Ishikawa (cell line): ENCODE results near the gene SUPT5H.

Experiments used
- CEBPB ChIP-seq: IDR thresholded peaks from 2 replicates; pipeline ENCODE4 v1.6.1; 2012
- CREB1 ChIP-seq: IDR thresholded peaks from 2 replicates; pipeline ENCODE4 v1.6.1; 2012; ENCODE audit warnings: low read depth
- EGR1 ChIP-seq: IDR thresholded peaks from 2 replicates; pipeline ENCODE4 v1.6.1; 2012
- EP300 ChIP-seq: IDR thresholded peaks from 2 replicates; pipeline ENCODE4 v1.6.1; 2012; ENCODE audit warnings: borderline replicate concordance
- FOXM1 ChIP-seq: IDR thresholded peaks from 2 replicates; pipeline ENCODE4 v1.6.1; 2012; ENCODE audit warnings: low read depth, borderline replicate concordance
- MAX ChIP-seq: IDR thresholded peaks from 2 replicates; pipeline ENCODE4 v1.6.1; 2012
- NFIC ChIP-seq: IDR thresholded peaks from 2 replicates; pipeline ENCODE4 v1.6.1; 2012
- RAD21 ChIP-seq: IDR thresholded peaks from 2 replicates; pipeline ENCODE4 v1.6.1; 2012; ENCODE audit warnings: low read depth
- TAF1 ChIP-seq: IDR thresholded peaks from 2 replicates; pipeline ENCODE4 v1.6.1; 2012; ENCODE audit warnings: low read depth, mild to moderate bottlenecking
- TCF12 ChIP-seq: IDR thresholded peaks from 2 replicates; pipeline ENCODE4 v1.6.1; 2012; ENCODE audit warnings: low read depth
- TEAD4 ChIP-seq: IDR thresholded peaks from 2 replicates; pipeline ENCODE4 v1.6.1; 2012
- YY1 ChIP-seq: IDR thresholded peaks from 2 replicates; pipeline ENCODE4 v1.6.1; 2012; ENCODE audit warnings: low read depth
- ZBTB7A ChIP-seq: IDR thresholded peaks from 2 replicates; pipeline ENCODE4 v1.6.1; 2012; ENCODE audit warnings: low read depth
- TF ChIP-seq, protein P1 (sequence below): IDR thresholded peaks from 2 replicates; pipeline ENCODE4 v1.6.1; 2012
- TF ChIP-seq, protein P2 (sequence below): IDR thresholded peaks from 2 replicates; pipeline ENCODE4 v1.6.1; 2012; ENCODE audit warnings: low read depth, mild to moderate bottlenecking

The SUPT5H gene

DNA sequence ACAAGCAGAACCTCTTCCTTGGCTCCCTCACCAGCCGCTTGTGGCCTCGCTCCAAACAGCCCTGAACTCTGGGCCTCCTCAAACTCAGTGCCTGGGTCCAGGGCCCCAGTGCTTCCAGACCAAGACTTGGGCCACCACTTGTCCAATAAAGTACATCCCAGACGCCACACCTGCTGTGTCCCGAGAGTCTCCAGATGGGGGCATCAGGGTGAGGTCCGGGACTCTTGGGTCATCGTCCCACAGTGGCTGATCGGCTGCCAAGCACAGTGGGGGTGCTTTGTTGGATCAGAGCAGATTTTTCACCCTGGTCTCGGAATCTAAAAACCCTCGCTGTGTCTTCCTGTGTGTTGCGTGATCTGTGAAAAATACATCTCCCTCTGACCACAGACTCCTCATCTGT is 44.4 kb downstream of the SUPT5H start:
- TF ChIP-seq MAX (no peak), YY1 (no peak), TEAD4 (no peak), EGR1 (no peak), ZBTB7A (no peak)
- TF ChIP-seq, protein P1, sequence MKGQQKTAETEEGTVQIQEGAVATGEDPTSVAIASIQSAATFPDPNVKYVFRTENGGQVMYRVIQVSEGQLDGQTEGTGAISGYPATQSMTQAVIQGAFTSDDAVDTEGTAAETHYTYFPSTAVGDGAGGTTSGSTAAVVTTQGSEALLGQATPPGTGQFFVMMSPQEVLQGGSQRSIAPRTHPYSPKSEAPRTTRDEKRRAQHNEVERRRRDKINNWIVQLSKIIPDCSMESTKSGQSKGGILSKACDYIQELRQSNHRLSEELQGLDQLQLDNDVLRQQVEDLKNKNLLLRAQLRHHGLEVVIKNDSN, result no peak

DNA sequence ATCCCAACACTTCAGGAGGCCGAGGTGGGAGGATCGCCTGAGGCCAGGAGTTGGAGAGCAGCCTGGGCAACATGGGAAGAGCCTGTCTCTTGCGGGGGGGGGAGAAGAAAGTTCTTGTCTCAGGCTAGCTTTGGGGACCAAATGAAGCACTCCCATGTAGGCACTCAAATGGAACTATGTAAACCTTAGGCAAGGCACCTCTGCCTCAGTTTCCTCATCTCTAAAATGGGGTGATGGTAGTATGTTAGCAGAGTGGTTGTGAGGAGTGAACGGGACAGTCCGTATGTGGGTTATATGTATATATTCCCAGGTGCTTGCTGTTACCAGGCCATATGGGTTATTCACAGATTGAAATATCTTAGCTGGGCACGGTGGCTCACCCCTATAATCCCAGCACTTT is 46.8 kb downstream of the SUPT5H start:
- TF ChIP-seq, protein P1, result no peak
- TF ChIP-seq TCF12 (no peak), TAF1 (no peak), NFIC (no peak), MAX (no peak), EP300 (no peak)

DNA sequence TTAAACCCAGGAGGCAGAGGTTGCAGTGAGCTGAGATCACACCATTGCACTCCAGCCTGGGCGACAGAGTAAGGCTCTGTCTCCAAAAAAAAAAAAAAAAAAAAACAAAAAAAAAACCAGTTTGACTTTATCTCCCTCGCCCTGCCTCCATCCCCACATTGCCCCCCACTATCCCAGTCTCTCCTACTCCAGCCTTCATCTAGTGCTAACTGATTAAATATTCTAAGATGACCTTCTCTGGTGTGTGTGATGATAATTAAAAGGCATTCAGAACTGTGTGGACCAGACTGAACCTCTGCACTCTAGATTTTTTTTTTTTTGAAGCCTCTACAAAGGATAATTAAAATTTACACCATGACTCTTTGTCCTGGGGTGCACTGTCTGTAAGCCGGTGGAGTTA is 47.4 kb downstream of the SUPT5H start:
- TF ChIP-seq CEBPB, result no peak
- TF ChIP-seq MAX, result no peak
- TF ChIP-seq CREB1, result no peak
- no peak for TF ChIP-seq YY1
- no peak for TF ChIP-seq FOXM1
- TF ChIP-seq NFIC, result no peak
- TF ChIP-seq, protein P2, sequence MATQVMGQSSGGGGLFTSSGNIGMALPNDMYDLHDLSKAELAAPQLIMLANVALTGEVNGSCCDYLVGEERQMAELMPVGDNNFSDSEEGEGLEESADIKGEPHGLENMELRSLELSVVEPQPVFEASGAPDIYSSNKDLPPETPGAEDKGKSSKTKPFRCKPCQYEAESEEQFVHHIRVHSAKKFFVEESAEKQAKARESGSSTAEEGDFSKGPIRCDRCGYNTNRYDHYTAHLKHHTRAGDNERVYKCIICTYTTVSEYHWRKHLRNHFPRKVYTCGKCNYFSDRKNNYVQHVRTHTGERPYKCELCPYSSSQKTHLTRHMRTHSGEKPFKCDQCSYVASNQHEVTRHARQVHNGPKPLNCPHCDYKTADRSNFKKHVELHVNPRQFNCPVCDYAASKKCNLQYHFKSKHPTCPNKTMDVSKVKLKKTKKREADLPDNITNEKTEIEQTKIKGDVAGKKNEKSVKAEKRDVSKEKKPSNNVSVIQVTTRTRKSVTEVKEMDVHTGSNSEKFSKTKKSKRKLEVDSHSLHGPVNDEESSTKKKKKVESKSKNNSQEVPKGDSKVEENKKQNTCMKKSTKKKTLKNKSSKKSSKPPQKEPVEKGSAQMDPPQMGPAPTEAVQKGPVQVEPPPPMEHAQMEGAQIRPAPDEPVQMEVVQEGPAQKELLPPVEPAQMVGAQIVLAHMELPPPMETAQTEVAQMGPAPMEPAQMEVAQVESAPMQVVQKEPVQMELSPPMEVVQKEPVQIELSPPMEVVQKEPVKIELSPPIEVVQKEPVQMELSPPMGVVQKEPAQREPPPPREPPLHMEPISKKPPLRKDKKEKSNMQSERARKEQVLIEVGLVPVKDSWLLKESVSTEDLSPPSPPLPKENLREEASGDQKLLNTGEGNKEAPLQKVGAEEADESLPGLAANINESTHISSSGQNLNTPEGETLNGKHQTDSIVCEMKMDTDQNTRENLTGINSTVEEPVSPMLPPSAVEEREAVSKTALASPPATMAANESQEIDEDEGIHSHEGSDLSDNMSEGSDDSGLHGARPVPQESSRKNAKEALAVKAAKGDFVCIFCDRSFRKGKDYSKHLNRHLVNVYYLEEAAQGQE, result no peak
- TF ChIP-seq, protein P1, result no peak
- no peak for TF ChIP-seq TAF1
- no peak for TF ChIP-seq RAD21
- TF ChIP-seq TCF12, result no peak
- TF ChIP-seq TEAD4, result no peak
- TF ChIP-seq EGR1, result no peak
- no peak for TF ChIP-seq ZBTB7A
- TF ChIP-seq EP300, result no peak

GRCh38 chr19:39494661-39495060 is 49.3 kb downstream of the SUPT5H start:
- TF ChIP-seq NFIC, result no peak
- TF ChIP-seq CEBPB, result no peak
- TF ChIP-seq EGR1, result no peak
- TF ChIP-seq EP300, result no peak
- TF ChIP-seq YY1, result no peak
- no peak for TF ChIP-seq CREB1
- TF ChIP-seq, protein P2, result no peak
- TF ChIP-seq TEAD4, result no peak
- no peak for TF ChIP-seq FOXM1
- TF ChIP-seq, protein P1, result no peak
- no peak for TF ChIP-seq TAF1
- no peak for TF ChIP-seq TCF12
- TF ChIP-seq RAD21, result no peak
- TF ChIP-seq ZBTB7A, result no peak
- TF ChIP-seq MAX, result no peak

DNA sequence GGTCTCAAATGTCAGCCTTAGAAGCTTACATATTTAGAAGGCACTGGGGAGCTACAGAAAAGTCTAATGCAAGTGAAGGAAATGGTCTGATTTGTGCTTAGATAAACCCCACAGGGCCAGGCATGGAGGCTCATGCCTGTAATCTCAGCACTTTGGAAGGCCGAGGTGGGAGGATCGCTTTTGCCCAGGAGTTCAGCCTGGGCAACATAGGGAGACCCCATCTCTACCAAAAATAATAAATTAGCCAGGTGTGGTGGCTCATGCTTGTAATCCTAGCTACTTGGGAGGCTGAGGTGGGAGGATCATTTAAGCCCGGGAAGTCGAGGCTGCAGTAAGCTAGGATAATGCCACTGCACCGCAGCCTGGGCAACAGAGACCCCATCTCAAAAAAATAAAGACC is 50.7 kb downstream of the SUPT5H start:
- TF ChIP-seq TEAD4, result no peak
- TF ChIP-seq MAX, result no peak
- TF ChIP-seq FOXM1, result no peak
- no peak for TF ChIP-seq CREB1
- no peak for TF ChIP-seq ZBTB7A
- TF ChIP-seq RAD21, result no peak
